GM19099 (cell line): ENCODE data around the gene MANF.
A peak's percentile ranks its signal among the peaks of the same experiment; 100 is the strongest.

Experiments
- POLR2A ChIP-seq: IDR thresholded peaks from 3 replicates; pipeline ENCODE4 v1.6.1; 2011; ENCODE audit warnings: low read depth; ENCODE audit not compliant: insufficient read length; ENCODE audit errors: extremely low read depth

Gene MANF

GRCh38 chr3:51382947-51383578 is 2.0 kb upstream of the MANF start:
- no peak for TF ChIP-seq POLR2A

GRCh38 chr3:51384055-51384725 is 901 bp upstream of the MANF start:
- TF ChIP-seq POLR2A, result no peak

GRCh38 chr3:51385621-51386091 is 565 bp downstream of the MANF start:
- no peak for TF ChIP-seq POLR2A

GRCh38 chr3:51386159-51386851 is 1.2 kb downstream of the MANF start:
- no peak for TF ChIP-seq POLR2A

- TF ChIP-seq POLR2A, result no peak
Observed at GRCh38 chr3:51386852-51387229, 1.8 kb downstream of the MANF start.

- no peak for TF ChIP-seq POLR2A
Observed at GRCh38 chr3:51388286-51389029, 3.4 kb downstream of the MANF start.

GRCh38 chr3:51389423-51390183 is 4.5 kb downstream of the MANF start:
- no peak for TF ChIP-seq POLR2A

GRCh38 chr3:51390246-51391074 is 5.4 kb downstream of the MANF start:
- no peak for TF ChIP-seq POLR2A

GRCh38 chr3:51391075-51391565 is 6.0 kb downstream of the MANF start, which contains the start of gene RBM15B:
Gene RBM15B (plus strand): TSS chr3:51391285. CDS start chr3:51391400, 115 bp downstream.
- peak; percentile 85 for TF ChIP-seq POLR2A

- no peak for TF ChIP-seq POLR2A
Observed at GRCh38 chr3:51391566-51392354, 6.7 kb downstream of the MANF start.

GRCh38 chr3:51392355-51393133 is 7.5 kb downstream of the MANF start:
- no peak for TF ChIP-seq POLR2A

GRCh38 chr3:51393134-51393495 is 8.0 kb downstream of the MANF start:
- TF ChIP-seq POLR2A, result no peak

GRCh38 chr3:51393564-51393963 is 8.5 kb downstream of the MANF start:
- no peak for TF ChIP-seq POLR2A

- TF ChIP-seq POLR2A, result no peak
Observed at GRCh38 chr3:51394541-51394940, 9.4 kb downstream of the MANF start.
